ENCODE measurements around the gene ASAP3.

GRCh38 chr1:23421343-23421742 lies 62.6 kb downstream of the ASAP3 start:
- TF ChIP-seq POLR2A (IDR thresholded peaks at IDR 0.05; ENCODE audit: low read depth, low read length) (no peak), POLR2AphosphoS5 (IDR thresholded peaks at IDR 0.05; ENCODE audit: insufficient read depth, low read depth, low read length) (no peak)
- TF ChIP-seq, protein P1, sequence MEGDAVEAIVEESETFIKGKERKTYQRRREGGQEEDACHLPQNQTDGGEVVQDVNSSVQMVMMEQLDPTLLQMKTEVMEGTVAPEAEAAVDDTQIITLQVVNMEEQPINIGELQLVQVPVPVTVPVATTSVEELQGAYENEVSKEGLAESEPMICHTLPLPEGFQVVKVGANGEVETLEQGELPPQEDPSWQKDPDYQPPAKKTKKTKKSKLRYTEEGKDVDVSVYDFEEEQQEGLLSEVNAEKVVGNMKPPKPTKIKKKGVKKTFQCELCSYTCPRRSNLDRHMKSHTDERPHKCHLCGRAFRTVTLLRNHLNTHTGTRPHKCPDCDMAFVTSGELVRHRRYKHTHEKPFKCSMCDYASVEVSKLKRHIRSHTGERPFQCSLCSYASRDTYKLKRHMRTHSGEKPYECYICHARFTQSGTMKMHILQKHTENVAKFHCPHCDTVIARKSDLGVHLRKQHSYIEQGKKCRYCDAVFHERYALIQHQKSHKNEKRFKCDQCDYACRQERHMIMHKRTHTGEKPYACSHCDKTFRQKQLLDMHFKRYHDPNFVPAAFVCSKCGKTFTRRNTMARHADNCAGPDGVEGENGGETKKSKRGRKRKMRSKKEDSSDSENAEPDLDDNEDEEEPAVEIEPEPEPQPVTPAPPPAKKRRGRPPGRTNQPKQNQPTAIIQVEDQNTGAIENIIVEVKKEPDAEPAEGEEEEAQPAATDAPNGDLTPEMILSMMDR (IDR thresholded peaks at IDR 0.05; ENCODE audit: extremely low read depth in 1 of 2, insufficient read depth in 1 of 2, low read depth in 1 of 2, low read length in 2 of 2) = no peak

Measured in endothelial cell of umbilical vein (primary cell).